NCI-H82 treated with DMSO at 0.1 percent for 48 hours (cell line): ENCODE data around the gene NEUROD2.
A peak's percentile ranks its signal among the peaks of the same experiment; 100 is the strongest.

Experiments used
- DNase-seq: peaks from one replicate; lab custom pipeline; 2025; ENCODE audit not compliant: unreplicated experiment; lab: John Stamatoyannopoulos, UW

Gene NEUROD2

GRCh38 chr17:39581071-39581758, 26.5 kb downstream of the NEUROD2 start:
- DNase-seq = no peak

DNA sequence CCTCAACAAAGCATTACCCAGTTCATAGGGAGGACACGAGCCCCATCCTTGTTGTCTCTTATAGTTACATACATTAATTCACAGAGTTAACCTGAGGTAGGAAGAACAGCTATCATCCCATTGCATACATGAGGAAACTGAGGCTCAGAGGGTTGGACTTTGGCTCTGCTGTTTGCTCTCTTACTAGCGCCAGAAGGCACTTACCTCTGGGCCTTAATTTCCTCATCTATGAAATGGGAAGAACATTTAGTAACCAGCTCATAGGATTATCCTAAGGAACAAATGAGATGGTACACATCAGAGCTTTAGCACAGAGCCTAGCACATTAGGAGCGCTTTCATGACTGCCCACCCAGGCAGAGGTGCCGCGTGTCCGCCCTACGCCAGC, 27.6 kb downstream of the NEUROD2 start:
- no peak for DNase-seq

- no peak for DNase-seq
Observed at GRCh38 chr17:39579318-39580081, 28.2 kb downstream of the NEUROD2 start.

DNA sequence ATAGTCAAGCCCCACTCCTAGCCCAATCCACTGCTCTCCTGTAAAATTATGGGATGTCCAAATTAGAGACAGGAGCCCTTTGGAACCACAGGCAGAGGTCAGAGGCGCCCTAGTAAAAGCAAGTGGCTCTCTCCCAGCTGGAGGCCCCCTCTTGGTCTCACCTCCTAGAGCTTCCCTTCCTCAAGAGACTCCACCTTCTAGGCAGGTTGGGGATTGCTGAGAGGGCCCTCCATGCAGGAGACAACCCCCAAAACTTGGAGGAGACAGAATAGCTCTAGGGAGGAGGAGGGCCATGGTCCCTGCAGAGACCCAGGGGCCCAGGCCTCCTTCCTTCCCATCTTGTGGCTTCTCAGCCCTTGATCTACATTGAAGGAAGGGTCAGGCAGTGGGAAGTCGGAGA, 29.4 kb downstream of the NEUROD2 start:
- DNase-seq = no peak

GRCh38 chr17:39576187-39576586, 31.5 kb downstream of the NEUROD2 start:
- DNase-seq = no peak

DNA sequence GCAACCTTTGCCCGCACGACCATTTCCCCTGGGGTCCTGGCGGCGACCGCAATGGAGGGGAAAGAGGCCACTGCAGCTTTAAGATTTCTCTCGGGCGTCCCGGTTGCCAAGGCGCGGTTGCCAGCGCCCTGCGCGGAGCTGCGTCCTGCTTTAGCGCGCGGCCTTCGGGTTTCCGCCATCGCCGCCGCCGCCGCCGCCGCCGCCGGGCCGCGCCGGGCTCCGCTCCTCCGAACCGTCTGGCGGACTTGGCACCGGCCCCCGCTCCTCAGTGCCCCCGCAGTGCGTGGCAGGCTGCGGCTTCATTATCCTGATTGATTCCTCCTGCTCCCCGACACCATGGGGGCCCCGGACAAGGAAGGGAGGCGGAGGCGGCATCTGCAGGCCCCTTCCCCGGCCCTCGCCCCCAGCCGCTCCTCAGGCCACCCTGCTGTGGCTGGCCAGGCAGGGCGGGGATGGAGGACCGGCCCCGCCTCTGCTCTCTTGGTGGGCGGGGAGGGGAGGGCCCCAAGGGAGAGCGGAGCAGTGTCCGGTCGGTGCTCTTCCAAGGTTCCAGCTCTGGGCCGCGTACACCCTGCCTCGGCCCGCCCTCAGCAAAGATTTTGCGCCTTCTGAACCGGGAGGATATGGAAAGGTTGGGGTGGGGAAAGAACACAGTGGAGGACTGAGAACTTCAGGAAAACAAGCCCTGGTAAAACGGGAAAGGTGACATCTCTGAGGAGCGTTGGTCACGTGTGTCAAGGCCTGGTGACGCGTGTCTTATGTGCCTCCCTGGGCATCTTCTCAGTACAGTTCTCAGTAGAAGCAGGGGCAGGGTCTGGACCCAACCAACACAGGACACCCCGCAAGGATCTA, 34.0 kb downstream of the NEUROD2 start:
- no peak for DNase-seq

DNA sequence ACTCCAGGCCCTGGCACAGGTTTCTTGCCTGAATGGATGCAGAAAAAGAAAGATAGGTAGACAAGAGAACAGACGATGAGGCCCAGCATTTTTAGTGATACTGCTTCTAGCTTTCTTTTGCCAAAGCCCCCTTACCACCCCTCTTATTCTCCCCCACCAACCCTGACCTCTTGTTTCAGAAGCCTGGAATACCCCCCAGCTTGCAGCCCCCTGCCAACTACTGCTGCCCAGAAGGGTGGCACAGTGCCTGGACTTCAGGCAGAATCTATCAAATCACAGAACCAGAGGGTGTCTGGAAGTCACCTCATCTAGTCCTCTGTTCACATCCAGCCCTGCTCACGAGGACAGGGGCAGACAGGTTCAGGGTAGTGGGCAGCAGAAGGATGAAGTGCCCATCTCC, 35.6 kb downstream of the NEUROD2 start:
- DNase-seq = no peak

DNA sequence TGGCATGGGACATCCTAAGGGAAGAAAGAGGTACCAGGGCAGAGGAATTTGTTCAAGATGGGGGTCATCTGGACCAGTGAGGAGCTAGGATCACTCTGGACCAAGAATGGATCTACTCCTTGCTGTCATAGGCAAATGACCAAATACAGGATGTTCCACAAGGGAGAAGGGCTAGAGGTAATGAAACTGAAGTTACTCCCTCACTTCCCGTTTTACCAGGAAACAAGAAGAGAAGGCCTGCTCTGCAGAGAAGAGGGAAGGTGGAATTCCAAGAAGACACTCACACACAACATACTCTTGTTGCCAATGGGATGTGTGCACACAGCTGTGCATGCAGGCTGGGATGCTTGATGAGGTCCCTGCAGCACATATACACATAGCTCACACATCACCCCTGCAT, 38.6 kb downstream of the NEUROD2 start:
- DNase-seq = no peak

- DNase-seq = no peak
Observed at GRCh38 chr17:39568702-39569101, 39.0 kb downstream of the NEUROD2 start.

GRCh38 chr17:39566094-39566850, 41.4 kb downstream of the NEUROD2 start:
- DNase-seq = no peak

GRCh38 chr17:39564211-39564848, 43.4 kb downstream of the NEUROD2 start:
- no peak for DNase-seq

DNA sequence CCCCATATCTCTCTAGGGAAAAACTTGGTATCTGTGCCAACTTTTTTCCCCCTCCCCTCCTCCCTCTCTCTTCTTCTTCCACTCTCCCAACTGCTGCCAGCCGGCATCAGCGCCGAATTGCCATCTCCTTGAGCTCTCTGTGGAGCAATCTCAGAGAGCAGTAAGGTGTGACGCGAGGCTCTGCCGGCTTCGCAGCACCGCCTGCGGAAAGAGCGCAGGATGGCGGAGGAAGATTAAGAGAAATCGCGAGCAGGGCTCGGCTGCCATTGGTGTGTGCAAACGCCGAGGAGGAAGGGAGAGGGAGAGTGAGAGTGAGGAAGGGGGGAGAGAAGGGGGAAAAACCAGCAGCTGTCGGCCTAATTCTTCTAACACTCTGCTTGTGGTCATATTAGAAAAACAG, 44.2 kb downstream of the NEUROD2 start:
- DNase-seq = peak; percentile 93

DNA sequence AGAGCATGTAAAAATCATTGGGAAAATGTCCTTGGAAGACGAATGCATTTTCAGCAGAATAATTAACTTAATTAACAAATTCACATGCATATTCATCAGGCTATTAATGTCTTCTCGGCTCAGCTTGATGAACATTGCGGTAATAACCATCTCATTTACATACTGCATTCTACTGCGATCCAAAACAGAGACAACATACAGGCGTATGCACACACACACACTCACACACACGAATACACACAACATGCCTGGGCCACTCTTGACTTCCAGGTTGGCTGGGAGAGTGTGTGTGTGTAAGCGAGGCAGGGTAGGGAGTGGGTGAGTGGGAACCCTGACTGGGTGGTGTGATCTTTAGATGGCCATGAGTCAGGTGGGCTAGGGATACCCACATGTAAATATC, 44.7 kb downstream of the NEUROD2 start:
- DNase-seq = no peak

- DNase-seq = no peak
Observed at GRCh38 chr17:39562395-39562794, 45.3 kb downstream of the NEUROD2 start.

- no peak for DNase-seq
Observed at GRCh38 chr17:39556423-39556822, 51.3 kb downstream of the NEUROD2 start.

- no peak for DNase-seq
Observed at GRCh38 chr17:39555368-39555767, 52.4 kb downstream of the NEUROD2 start.
